HFF-Myc (cell line): ENCODE results near the gene ARHGAP27.
"Not testable (repeated sequence)": the region's sequence is repeated elsewhere in the genome, so short reads cannot be mapped to it uniquely, and the experiment has no call there.

Experiments used
- DNase-seq: peaks from one replicate; pipeline ENCODE4 v3.0.0-alpha.2; 2011; ENCODE audit warnings: low read depth; ENCODE audit errors: extremely low read depth
- H3K4me3 ChIP-seq: replicated peaks from 2 replicates; pipeline ENCODE4 v1.5.1; 2011; ENCODE audit warnings: low read depth, mild to moderate bottlenecking, control low read depth, low read length
- CTCF ChIP-seq: IDR thresholded peaks from 2 replicates; pipeline ENCODE4 v1.5.1; 2012; ENCODE audit warnings: mild to moderate bottlenecking, low read depth, low read length, control low read depth; ENCODE audit errors: missing control alignments

Gene ARHGAP27

GRCh38 chr17:45432405-45433158 is at the start of gene ARHGAP27:
TSS of gene ARHGAP27 (minus strand) at chr17:45432870. CDS start at chr17:45430279, 2,591 bp downstream.
- H3K4me3 ChIP-seq, result peak within 1 kb of the TSS; percentile 32
- TF ChIP-seq CTCF, result no peak
- DNase-seq, result no peak

- not testable (repeated sequence) for H3K4me3 ChIP-seq, DNase-seq
These were observed 49.6 kb upstream of the ARHGAP27 start for GRCh38 chr17:45482317-45482716.

GRCh38 chr17:45475436-45475835 is 42.8 kb upstream of the ARHGAP27 start:
- not testable (repeated sequence) for DNase-seq, H3K4me3 ChIP-seq

- DNase-seq, H3K4me3 ChIP-seq: not testable (repeated sequence)
These were observed 39.6 kb upstream of the ARHGAP27 start for GRCh38 chr17:45472249-45472648.

- H3K4me3 ChIP-seq, DNase-seq: not testable (repeated sequence)
These were observed 36.5 kb upstream of the ARHGAP27 start for GRCh38 chr17:45469204-45469563.

- DNase-seq, H3K4me3 ChIP-seq: not testable (repeated sequence)
These were observed 35.9 kb upstream of the ARHGAP27 start for GRCh38 chr17:45468293-45469203.

- DNase-seq, H3K4me3 ChIP-seq: not testable (repeated sequence)
These were observed 29.1 kb upstream of the ARHGAP27 start for GRCh38 chr17:45461524-45462327.

- not testable (repeated sequence) for H3K4me3 ChIP-seq, DNase-seq
These were observed 27.8 kb upstream of the ARHGAP27 start for GRCh38 chr17:45460422-45460821.

GRCh38 chr17:45454341-45454740 is 21.7 kb upstream of the ARHGAP27 start:
- not testable (repeated sequence) for DNase-seq, H3K4me3 ChIP-seq

GRCh38 chr17:45453731-45454130 is 21.1 kb upstream of the ARHGAP27 start:
- H3K4me3 ChIP-seq, DNase-seq: not testable (repeated sequence)

- DNase-seq, H3K4me3 ChIP-seq: not testable (repeated sequence)
These were observed 20.5 kb upstream of the ARHGAP27 start for GRCh38 chr17:45453225-45453534.

GRCh38 chr17:45452329-45453224 is 19.9 kb upstream of the ARHGAP27 start:
- not testable (repeated sequence) for DNase-seq, H3K4me3 ChIP-seq

GRCh38 chr17:45451660-45452059 is 19.0 kb upstream of the ARHGAP27 start:
- not testable (repeated sequence) for H3K4me3 ChIP-seq, DNase-seq
